Heart left ventricle (tissue), 13 donors: Measurements from ENCODE around the gene NHLH1.

ENCODE experiments used
- CTCF ChIP-seq, 12 donors: fragments of 200-600 bp; sonication (generic) in 4 of 12; IDR thresholded peaks; one replicate each; pipeline versions ENCODE4 v1.5.0 to v1.8.0; 2018 to 2022; ENCODE audit warnings: antibody characterized with exemption in 12 of 12, mild to moderate bottlenecking in 5 of 12
- POLR2A ChIP-seq, 2 donors: fragments of 450-650 bp; IDR thresholded peaks; one replicate each; pipeline ENCODE4 v1.6.1; 2017; ENCODE audit warnings: antibody characterized with exemption in 2 of 2, mild to moderate bottlenecking in 2 of 2, moderate library complexity in 2 of 2
- donor health status: ischemic (EF 13 %, LVEDD 7.1; RV severe dilation, severe dysfunction).
- donor health status: DM: no; HTN: yes; CAD: no.
- donor health status: DM: no; HTN: no; CAD: no.
- donor health status: ischemic (EF 25% LVEDD 6.9; RV normal size, moderate dysfunction).
- donor health status: ischemic (EF 25% LVEDD 5.7; RV mildly dilated, moderate dysfunction).
- donor health status: ischemic (EF 35%, LVEDD 5.7; RV mildly dilated, moderate dysfunction).
- donor health status: nonischemic (EF 11% LVEDD 7.7; RV severe dilation, severe dysfunction).
- donor health status: DM: yes; HTN: yes; CAD: no.
- donor health status: PGD.
- donor health status: ischemic (EF 29% LVEDD 5.4; RV normal size, mild dysfunction).
- donor health status: nonischemic (EF 23%, LVEDD 6.1; RV moderate dilation, normal function).

- TF ChIP-seq CTCF (IDR thresholded peaks at IDR 0.05), result no peak
- TF ChIP-seq POLR2A (IDR thresholded peaks at IDR 0.05), result no peak
Measured at GRCh38 chr1:160366731-160367515, at the start of gene NHLH1.
